Esophagus (tissue), 2 donors: Measurements from ENCODE around the gene NTSR2. TPM values are rescaled to one million over a fixed set of nuclear protein-coding genes. Genes with fewer than 3 reads are reported as not detected.

Experiments
- H3K27ac ChIP-seq, 2 donors: one replicate each; pipeline ENCODE4 v1.5.1; 2013; ENCODE audit warnings: low read depth in 2 of 2, mild to moderate bottlenecking in 2 of 2, inconsistent platforms in 1 of 2, low read length in 1 of 2, moderate library complexity in 1 of 2
- H3K27me3 ChIP-seq, 2 donors: one replicate each; pipeline ENCODE4 v1.6.1; 2013; ENCODE audit warnings: low read length in 2 of 2, control low read depth in 1 of 2, mild to moderate bottlenecking in 1 of 2; ENCODE audit not compliant: insufficient read depth in 2 of 2, control insufficient read depth in 1 of 2
- H3K36me3 ChIP-seq, 2 donors: one replicate each; pipeline ENCODE4 v1.6.1; 2013; ENCODE audit warnings: low read length in 1 of 2; ENCODE audit not compliant: control insufficient read depth in 2 of 2, insufficient read depth in 2 of 2
- H3K4me1 ChIP-seq, 2 donors: one replicate each; pipeline ENCODE4 v1.6.1; 2013; ENCODE audit warnings: low read length in 1 of 2; ENCODE audit not compliant: control insufficient read depth in 2 of 2, insufficient read depth in 2 of 2
- H3K4me3 ChIP-seq, 2 donors: one replicate each; pipeline ENCODE4 v1.5.1; 2013; ENCODE audit warnings: low read length in 2 of 2, mild to moderate bottlenecking in 2 of 2, low read depth in 1 of 2, moderate library complexity in 1 of 2
- H3K9me3 ChIP-seq, 2 donors: one replicate each; pipeline ENCODE4 v1.6.1; 2013; ENCODE audit warnings: mild to moderate bottlenecking in 2 of 2, low read depth in 1 of 2, low read length in 1 of 2, moderate library complexity in 1 of 2; ENCODE audit not compliant: control insufficient read depth in 2 of 2, insufficient read depth in 1 of 2
- WGBS, 2 donors: extraction: QIAGEN DNeasy Blood & Tissue Kit; methylation state at CpG; one replicate each; pipeline ENCODE4 v1.1.7; 2013; 5-methylcytosine and 5-hydroxymethylcytosine counted together
- polyA plus RNA-seq, 2 donors: library from polyadenylated mRNA; stranded (reverse); fragments of 200-250 nt; gene quantifications; one replicate each; pipeline ENCODE4 v1.2.3, GENCODE V29; 2013
- donor health status: healthy with polysubstance abuse.
- donor health status: Bipolar disorder and iron deficiency.

NTSR2 gene
- polyA plus RNA-seq, 2 donors = not detected

GRCh38 chr2:11649093-11649492 lies 20.9 kb downstream of the NTSR2 start:
- Histone ChIP-seq H3K27me3 (no peaks in the 10 kb centered on the region), H3K9me3 (peaks cover 0 to 2% of the 10 kb centered on the region in 2 donors), H3K27ac (no peak overlapping the region), H3K4me3 (no peak overlapping the region), H3K36me3 (no peaks in the 10 kb centered on the region), H3K4me1 (no peaks in the 10 kb centered on the region)
- 58 to 60% methylated on average over 2 of the region's 2 CpGs for WGBS, 2 donors

- peaks cover 0 to 2% of the 10 kb centered on the region in 2 donors for H3K9me3 ChIP-seq
- H3K27ac ChIP-seq = no peak overlapping the region
- 73 to 74% methylated on average over 7 of the region's 7 CpGs for WGBS, 2 donors
- peaks cover 0 to 2% of the 10 kb centered on the region in 2 donors for H3K4me1 ChIP-seq
- no peaks in the 10 kb centered on the region for H3K36me3 ChIP-seq
- no peak overlapping the region for H3K4me3 ChIP-seq
- H3K27me3 ChIP-seq = no peaks in the 10 kb centered on the region
Observed at GRCh38 chr2:11647834-11648600, 22.0 kb downstream of the NTSR2 start.

- Histone ChIP-seq H3K4me1 (peaks cover 0 to 2% of the 10 kb centered on the region in 2 donors), H3K27ac (no peak overlapping the region), H3K4me3 (no peak overlapping the region), H3K9me3 (peaks cover 0 to 2% of the 10 kb centered on the region in 2 donors), H3K27me3 (no peaks in the 10 kb centered on the region), H3K36me3 (no peaks in the 10 kb centered on the region)
- 95 to 98% methylated on average over 3 of the region's 3 CpGs for WGBS, 2 donors
Observed at GRCh38 chr2:11646530-11646929, 23.5 kb downstream of the NTSR2 start.

- Histone ChIP-seq H3K27me3 (no peaks in the 10 kb centered on the region), H3K4me1 (peaks cover 0 to 2% of the 10 kb centered on the region in 2 donors), H3K36me3 (no peaks in the 10 kb centered on the region), H3K9me3 (peaks cover 0 to 2% of the 10 kb centered on the region in 2 donors), H3K27ac (no peak overlapping the region), H3K4me3 (no peak overlapping the region)
- WGBS, 2 donors = 83 to 88% methylated on average over 3 of the region's 3 CpGs
Observed at GRCh38 chr2:11644293-11644692, 25.7 kb downstream of the NTSR2 start.

- H3K4me3 ChIP-seq = no peak overlapping the region
- H3K36me3 ChIP-seq = no peaks in the 10 kb centered on the region
- no peak overlapping the region for H3K27ac ChIP-seq
- peaks cover 0 to 2% of the 10 kb centered on the region in 2 donors for H3K4me1 ChIP-seq
- 81 to 83% methylated on average over 7 of the region's 7 CpGs for WGBS, 2 donors
- H3K27me3 ChIP-seq = no peaks in the 10 kb centered on the region
- peaks cover 0 to 2% of the 10 kb centered on the region in 2 donors for H3K9me3 ChIP-seq
Observed at GRCh38 chr2:11642972-11643371, 27.0 kb downstream of the NTSR2 start.

GRCh38 chr2:11640132-11640531 lies 29.9 kb downstream of the NTSR2 start:
- no peak overlapping the region for H3K27ac ChIP-seq
- WGBS, 2 donors = 95 to 96% methylated on average over 27 of the region's 27 CpGs
- no peak overlapping the region for H3K4me3 ChIP-seq
- peaks cover 0 to 2% of the 10 kb centered on the region in 2 donors for H3K4me1 ChIP-seq
- no peaks in the 10 kb centered on the region for H3K27me3 ChIP-seq
- H3K36me3 ChIP-seq = no peaks in the 10 kb centered on the region
- H3K9me3 ChIP-seq = no peaks in the 10 kb centered on the region

- no peaks in the 10 kb centered on the region for H3K9me3 ChIP-seq
- no peaks in the 10 kb centered on the region for H3K36me3 ChIP-seq
- 77 to 80% methylated on average over 5 of the region's 5 CpGs for WGBS, 2 donors
- H3K27ac ChIP-seq = no peak overlapping the region
- H3K27me3 ChIP-seq = no peaks in the 10 kb centered on the region
- peaks cover 0 to 2% of the 10 kb centered on the region in 2 donors for H3K4me1 ChIP-seq
- no peak overlapping the region for H3K4me3 ChIP-seq
Observed at GRCh38 chr2:11639503-11639902, 30.5 kb downstream of the NTSR2 start.

GRCh38 chr2:11637546-11637945 lies 32.4 kb downstream of the NTSR2 start:
- WGBS, 2 donors = 90 to 94% methylated on average over 15 of the region's 15 CpGs
- H3K4me1 ChIP-seq = no peaks in the 10 kb centered on the region
- H3K36me3 ChIP-seq = no peaks in the 10 kb centered on the region
- no peaks in the 10 kb centered on the region for H3K27me3 ChIP-seq
- no peak overlapping the region for H3K4me3 ChIP-seq
- no peak overlapping the region for H3K27ac ChIP-seq
- no peaks in the 10 kb centered on the region for H3K9me3 ChIP-seq

- Histone ChIP-seq H3K4me3 (no peak overlapping the region), H3K27me3 (no peaks in the 10 kb centered on the region), H3K4me1 (no peaks in the 10 kb centered on the region), H3K9me3 (no peaks in the 10 kb centered on the region), H3K27ac (no peak overlapping the region), H3K36me3 (no peaks in the 10 kb centered on the region)
- 76 to 80% methylated on average over 11 of the region's 11 CpGs for WGBS, 2 donors
Observed at GRCh38 chr2:11636593-11637295, 33.3 kb downstream of the NTSR2 start.
